PFSK-1 (cell line): ENCODE data around the gene PTRH1.

Experiments
- FOXP2 ChIP-seq: optimal IDR thresholded peaks from 2 replicates; pipeline ENCODE3; 2011; ENCODE audit warnings: borderline replicate concordance, control low read depth, inconsistent platforms; ENCODE audit not compliant: insufficient read depth; ENCODE audit errors: extremely low read length, extremely low read depth
- POLR2AphosphoS5 ChIP-seq: IDR thresholded peaks from 2 replicates; pipeline ENCODE4 v1.6.1; 2012; ENCODE audit warnings: low read depth, mild to moderate bottlenecking, control low read depth, low read length, moderate library complexity
- SIN3A ChIP-seq: IDR thresholded peaks from 2 replicates; pipeline ENCODE4 v1.6.1; 2012; ENCODE audit warnings: mild to moderate bottlenecking, low read length, moderate library complexity, borderline replicate concordance; ENCODE audit not compliant: insufficient read depth
- TAF1 ChIP-seq: IDR thresholded peaks from 2 replicates; pipeline ENCODE4 v1.6.1; 2012; ENCODE audit warnings: low read length, control low read depth, borderline replicate concordance; ENCODE audit not compliant: insufficient read depth
- TF ChIP-seq, protein P1 (sequence below), 2 experiments: IDR thresholded peaks; 2 replicates each; pipeline versions ENCODE4 v1.6.1 to v1.8.0; 2011 to 2012; ENCODE audit warnings: low read depth in 2 of 2, low read length in 2 of 2, control low read depth in 1 of 2, inconsistent platforms in 1 of 2, mild to moderate bottlenecking in 1 of 2, moderate library complexity in 1 of 2; ENCODE audit not compliant: insufficient read depth in 1 of 2

Gene PTRH1

GRCh38 chr9:127690735-127691134, 24.7 kb downstream of the PTRH1 start:
- TF ChIP-seq TAF1 = no peak
- TF ChIP-seq FOXP2 = no peak
- TF ChIP-seq, protein P1, sequence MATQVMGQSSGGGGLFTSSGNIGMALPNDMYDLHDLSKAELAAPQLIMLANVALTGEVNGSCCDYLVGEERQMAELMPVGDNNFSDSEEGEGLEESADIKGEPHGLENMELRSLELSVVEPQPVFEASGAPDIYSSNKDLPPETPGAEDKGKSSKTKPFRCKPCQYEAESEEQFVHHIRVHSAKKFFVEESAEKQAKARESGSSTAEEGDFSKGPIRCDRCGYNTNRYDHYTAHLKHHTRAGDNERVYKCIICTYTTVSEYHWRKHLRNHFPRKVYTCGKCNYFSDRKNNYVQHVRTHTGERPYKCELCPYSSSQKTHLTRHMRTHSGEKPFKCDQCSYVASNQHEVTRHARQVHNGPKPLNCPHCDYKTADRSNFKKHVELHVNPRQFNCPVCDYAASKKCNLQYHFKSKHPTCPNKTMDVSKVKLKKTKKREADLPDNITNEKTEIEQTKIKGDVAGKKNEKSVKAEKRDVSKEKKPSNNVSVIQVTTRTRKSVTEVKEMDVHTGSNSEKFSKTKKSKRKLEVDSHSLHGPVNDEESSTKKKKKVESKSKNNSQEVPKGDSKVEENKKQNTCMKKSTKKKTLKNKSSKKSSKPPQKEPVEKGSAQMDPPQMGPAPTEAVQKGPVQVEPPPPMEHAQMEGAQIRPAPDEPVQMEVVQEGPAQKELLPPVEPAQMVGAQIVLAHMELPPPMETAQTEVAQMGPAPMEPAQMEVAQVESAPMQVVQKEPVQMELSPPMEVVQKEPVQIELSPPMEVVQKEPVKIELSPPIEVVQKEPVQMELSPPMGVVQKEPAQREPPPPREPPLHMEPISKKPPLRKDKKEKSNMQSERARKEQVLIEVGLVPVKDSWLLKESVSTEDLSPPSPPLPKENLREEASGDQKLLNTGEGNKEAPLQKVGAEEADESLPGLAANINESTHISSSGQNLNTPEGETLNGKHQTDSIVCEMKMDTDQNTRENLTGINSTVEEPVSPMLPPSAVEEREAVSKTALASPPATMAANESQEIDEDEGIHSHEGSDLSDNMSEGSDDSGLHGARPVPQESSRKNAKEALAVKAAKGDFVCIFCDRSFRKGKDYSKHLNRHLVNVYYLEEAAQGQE (IDR thresholded peaks at IDR 0.05; ENCODE audit: insufficient read depth in 1 of 2, low read depth in 2 of 2, low read length in 2 of 2) = no peak
- no peak for TF ChIP-seq POLR2AphosphoS5
- no peak for TF ChIP-seq SIN3A

DNA sequence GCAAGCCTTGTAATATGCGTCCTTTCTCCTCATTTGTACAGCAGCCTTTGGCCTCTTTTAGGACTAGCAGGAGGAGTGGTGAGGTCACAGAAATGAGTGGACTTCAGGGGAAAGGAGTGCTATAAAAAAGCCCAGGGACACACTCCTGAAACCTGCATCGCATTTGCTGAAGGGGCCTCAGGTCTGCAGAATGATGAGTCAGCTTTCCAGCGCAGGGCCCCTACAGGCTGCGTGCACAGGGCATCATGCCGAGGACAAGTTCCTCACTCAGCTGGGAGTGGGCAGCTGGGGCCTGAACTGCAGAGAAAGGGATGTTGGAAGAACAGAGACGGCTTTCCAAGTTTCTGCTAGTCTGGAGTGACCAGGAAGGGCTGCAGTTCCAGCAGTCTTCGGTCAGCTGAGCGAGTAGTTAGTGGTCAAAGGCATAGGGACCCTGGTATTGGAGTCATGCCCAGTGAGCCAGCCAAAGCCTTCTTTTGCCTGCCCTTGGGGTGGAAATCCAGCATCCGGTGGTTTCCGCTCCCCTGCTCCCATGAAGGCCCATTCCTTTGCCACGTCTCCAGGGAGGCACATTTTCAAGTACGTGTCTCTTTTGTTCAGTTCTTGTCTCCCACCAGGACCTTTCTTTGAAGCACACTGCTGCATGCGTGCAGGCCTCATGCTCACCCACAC, 26.0 kb downstream of the PTRH1 start:
- TF ChIP-seq, protein P1 (IDR thresholded peaks at IDR 0.05; ENCODE audit: insufficient read depth in 1 of 2, low read depth in 2 of 2, low read length in 2 of 2) = no peak
- TF ChIP-seq FOXP2 = no peak
- TF ChIP-seq TAF1 = no peak
- TF ChIP-seq POLR2AphosphoS5 = no peak
- TF ChIP-seq SIN3A = no peak

- TF ChIP-seq TAF1 (no peak), SIN3A (no peak), POLR2AphosphoS5 (no peak), FOXP2 (no peak)
- TF ChIP-seq, protein P1 (IDR thresholded peaks at IDR 0.05; ENCODE audit: insufficient read depth in 1 of 2, low read depth in 2 of 2, low read length in 2 of 2) = no peak
These were observed 28.7 kb downstream of the PTRH1 start for GRCh38 chr9:127686461-127687393.

DNA sequence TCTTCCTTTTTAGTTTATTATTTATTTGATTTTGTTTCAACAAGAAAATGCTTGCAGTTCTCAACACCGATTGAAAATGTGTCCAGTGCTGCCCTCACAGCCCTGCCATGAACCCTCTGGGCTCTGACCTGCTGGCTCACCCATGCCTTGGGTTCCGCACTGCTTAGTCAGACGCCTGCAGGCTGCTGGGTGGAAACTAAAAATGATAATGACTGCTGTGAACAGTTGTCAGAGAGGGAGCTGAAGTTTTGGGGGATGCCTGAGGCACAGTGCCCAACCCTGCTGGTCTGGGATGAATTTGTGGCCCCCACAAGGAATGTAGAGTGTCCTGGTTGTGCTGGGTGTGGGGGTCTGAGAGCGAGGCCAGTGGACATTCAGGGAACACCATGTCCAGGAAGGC, 30.9 kb downstream of the PTRH1 start:
- TF ChIP-seq, protein P1 (IDR thresholded peaks at IDR 0.05; ENCODE audit: insufficient read depth in 1 of 2, low read depth in 2 of 2, low read length in 2 of 2) = no peak
- TF ChIP-seq FOXP2 (no peak), SIN3A (no peak), POLR2AphosphoS5 (no peak), TAF1 (no peak)
